GM12801 (cell line): ENCODE data around the gene ACP3.

Experiments used
- TF ChIP-seq, protein P1 (sequence below): IDR thresholded peaks from one replicate; pipeline ENCODE4 v1.5.1; 2011; ENCODE audit warnings: control low read depth; ENCODE audit not compliant: insufficient read length; ENCODE audit errors: extremely low read depth

ACP3 gene, protein sequence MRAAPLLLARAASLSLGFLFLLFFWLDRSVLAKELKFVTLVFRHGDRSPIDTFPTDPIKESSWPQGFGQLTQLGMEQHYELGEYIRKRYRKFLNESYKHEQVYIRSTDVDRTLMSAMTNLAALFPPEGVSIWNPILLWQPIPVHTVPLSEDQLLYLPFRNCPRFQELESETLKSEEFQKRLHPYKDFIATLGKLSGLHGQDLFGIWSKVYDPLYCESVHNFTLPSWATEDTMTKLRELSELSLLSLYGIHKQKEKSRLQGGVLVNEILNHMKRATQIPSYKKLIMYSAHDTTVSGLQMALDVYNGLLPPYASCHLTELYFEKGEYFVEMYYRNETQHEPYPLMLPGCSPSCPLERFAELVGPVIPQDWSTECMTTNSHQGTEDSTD

DNA sequence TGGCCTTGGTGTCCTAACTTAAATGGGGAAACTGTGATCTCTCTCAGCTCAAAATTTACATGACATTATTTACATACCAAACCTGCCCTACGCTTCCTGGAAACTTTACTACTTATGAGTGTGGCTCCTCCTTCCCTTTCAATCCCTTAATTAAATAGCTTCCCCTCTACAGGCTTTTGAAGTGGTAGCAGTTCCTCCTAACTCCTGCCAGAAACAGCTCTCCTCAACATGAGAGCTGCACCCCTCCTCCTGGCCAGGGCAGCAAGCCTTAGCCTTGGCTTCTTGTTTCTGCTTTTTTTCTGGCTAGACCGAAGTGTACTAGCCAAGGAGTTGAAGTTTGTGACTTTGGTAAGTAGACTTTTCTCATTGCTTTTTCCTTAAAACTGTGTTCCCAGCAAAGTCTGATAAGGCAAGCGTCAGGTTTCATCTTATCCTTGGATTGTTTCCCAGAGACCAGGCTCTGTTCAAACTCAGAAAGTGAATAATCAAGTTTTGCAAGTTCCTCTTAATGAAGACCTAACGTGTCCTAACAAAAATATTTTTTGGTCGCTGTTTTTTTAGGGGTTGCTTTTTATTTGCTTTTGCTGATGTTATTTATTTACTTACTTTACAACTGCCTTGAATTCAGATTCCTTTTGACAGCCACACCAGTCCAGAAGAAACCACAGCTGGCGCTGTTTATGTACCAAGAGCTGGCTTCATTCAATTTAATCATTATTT lies at the start of gene ACP3:
Gene ACP3, plus strand, starts transcription at position 179 of the 720 bp plus-strand sequence. Its CDS starts 50 bp downstream, at position 229.
- TF ChIP-seq, protein P1, sequence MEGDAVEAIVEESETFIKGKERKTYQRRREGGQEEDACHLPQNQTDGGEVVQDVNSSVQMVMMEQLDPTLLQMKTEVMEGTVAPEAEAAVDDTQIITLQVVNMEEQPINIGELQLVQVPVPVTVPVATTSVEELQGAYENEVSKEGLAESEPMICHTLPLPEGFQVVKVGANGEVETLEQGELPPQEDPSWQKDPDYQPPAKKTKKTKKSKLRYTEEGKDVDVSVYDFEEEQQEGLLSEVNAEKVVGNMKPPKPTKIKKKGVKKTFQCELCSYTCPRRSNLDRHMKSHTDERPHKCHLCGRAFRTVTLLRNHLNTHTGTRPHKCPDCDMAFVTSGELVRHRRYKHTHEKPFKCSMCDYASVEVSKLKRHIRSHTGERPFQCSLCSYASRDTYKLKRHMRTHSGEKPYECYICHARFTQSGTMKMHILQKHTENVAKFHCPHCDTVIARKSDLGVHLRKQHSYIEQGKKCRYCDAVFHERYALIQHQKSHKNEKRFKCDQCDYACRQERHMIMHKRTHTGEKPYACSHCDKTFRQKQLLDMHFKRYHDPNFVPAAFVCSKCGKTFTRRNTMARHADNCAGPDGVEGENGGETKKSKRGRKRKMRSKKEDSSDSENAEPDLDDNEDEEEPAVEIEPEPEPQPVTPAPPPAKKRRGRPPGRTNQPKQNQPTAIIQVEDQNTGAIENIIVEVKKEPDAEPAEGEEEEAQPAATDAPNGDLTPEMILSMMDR = no peak

DNA sequence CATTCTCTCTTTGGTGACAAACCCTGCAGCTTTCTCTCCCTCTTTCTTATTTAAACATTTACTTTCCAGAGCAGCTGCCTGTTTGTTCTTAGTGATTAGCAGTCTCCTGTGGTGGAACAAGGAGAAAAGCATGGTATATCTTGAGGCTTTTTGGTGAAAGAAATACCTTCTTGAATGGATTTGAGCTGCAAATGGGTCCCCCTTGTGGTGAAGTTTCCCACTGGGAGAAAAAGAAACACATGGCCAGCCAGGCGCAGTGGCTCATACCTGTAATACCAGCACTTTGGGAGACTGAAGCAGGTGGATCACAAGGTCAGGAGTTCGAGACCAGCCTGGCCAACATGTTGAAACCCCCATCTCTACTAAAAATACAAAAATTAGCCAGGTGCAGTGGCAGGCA lies 48.3 kb upstream of the ACP3 start:
- TF ChIP-seq, protein P1 = no peak

DNA sequence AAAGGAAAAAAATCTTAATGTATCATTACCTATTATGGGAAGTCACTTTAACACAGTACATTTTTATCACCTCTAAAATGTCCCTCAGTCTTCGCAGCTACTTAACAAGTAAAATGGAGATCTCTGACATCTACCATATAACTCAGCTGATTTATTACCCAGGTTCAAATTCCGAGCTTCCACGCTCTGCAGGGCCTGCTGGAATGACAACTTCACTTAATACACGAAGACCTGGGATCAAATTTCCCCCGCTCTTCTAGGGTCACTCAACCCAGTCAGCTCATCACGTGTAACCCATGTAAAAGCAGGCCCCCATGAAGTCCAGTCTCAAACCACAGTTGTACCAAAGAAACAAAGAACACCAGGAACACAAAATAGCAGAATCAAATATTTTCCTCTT lies 44.2 kb upstream of the ACP3 start:
- TF ChIP-seq, protein P1 = no peak

DNA sequence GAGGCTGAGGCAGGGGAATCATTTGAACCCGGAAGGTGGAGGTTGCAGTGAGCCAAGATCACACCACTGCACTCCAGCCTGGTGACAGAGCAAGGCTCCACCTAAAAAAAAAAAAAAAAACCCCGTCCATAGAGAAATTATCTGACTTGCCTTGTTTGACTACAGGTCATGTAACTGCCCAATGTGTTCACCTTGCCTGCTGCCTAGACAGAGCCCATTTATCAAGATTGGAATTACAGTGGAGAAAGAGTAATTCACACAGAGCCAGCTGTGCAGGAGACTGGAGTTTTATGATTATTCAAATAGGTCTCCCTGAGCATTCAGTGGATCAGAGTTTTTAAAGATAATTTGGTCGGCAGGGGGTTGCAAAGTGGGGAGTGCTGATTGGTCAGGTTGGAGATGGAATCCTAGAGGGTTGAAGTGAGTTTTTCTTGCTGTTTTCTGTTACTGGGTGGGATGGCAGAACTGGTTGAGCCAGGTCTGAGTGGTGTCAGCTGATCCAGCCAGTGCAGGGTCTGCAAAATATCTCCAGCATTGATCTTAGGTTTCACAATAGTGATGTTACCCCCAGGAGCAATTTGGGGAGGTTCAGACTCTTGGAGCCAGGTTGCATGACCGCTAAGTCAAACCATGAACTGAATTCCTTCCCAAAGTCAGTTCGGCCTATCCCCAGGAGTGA lies 40.8 kb upstream of the ACP3 start:
- TF ChIP-seq, protein P1 = no peak

DNA sequence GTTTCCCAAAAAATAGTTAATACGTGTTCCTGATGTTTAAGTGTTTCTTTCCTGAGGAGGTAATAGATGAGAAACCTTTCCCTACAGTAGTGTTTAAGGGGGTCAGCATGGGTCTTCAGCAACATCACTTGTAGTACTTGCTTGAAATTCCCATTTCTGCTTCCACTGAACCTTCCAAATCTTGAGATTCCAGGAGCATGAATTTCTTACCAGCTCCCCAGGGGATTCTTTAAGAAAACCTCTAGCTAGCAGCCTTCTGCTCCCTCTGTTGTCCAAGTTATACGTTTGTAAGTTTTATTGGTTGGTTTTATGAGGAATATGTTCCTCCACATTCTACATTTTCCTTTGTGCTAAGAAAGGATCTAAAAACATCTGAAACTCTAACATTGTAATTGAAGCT lies 38.2 kb upstream of the ACP3 start:
- TF ChIP-seq, protein P1 = no peak

DNA sequence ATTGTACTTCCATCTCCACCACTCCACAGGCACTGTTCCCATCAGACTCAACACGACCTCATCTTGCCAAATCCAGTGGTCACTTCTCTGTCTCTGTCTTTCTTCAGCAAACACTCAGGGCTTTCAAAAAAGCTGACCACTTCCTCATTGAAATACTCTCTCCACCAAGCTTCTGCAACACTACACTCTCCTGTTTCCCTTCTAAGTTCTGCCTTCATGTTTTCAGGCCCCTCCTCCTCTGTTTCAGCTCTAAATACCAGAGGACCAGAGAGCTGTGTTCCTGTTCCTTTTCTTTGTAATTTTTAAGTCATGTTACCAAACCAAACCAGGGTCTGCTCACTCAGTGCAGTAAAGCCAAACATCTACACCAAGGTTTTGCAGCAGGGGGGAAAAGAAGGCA lies 33.8 kb upstream of the ACP3 start:
- TF ChIP-seq, protein P1 = no peak

DNA sequence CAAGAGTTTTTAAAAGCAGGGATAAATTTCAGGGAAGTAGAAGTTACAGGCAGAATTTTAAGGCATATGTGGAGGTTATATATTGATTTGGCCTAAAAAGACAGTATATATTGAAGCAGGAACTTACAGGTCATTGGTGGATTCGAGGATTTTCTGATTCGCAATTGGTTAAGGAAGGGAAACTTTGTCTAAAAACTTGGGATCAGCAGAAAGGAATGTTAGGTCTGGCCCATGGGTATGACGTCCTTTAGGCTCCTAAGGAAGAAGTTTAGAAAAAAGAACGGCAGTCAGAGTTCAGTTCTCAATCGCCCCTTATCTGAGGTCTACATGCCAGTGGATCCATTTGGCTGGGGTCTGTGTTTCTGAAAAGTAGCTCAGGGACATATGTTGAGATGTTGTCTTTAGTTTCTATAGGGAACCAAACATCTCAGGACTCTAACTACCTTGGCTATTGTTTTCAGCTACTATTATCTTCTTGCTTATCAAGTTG lies 33.2 kb upstream of the ACP3 start:
- TF ChIP-seq, protein P1 = no peak
